GM19193 (cell line): ENCODE data around the gene GDPD4.

ENCODE experiments used
- POLR2A ChIP-seq: IDR thresholded peaks from 4 replicates; pipeline ENCODE4 v1.6.1; 2011; ENCODE audit not compliant: insufficient read depth, insufficient read length; ENCODE audit errors: extremely low read depth

The GDPD4 gene

GRCh38 chr11:77205467-77206263, 95.8 kb downstream of the GDPD4 start:
- TF ChIP-seq POLR2A: no peak

- TF ChIP-seq POLR2A: no peak
Observed at GRCh38 chr11:77204754-77205466, 96.6 kb downstream of the GDPD4 start.

GRCh38 chr11:77203901-77204753, 97.4 kb downstream of the GDPD4 start:
- no peak for TF ChIP-seq POLR2A

GRCh38 chr11:77202941-77203900, 98.3 kb downstream of the GDPD4 start:
- TF ChIP-seq POLR2A: no peak

GRCh38 chr11:77201991-77202841, 99.3 kb downstream of the GDPD4 start:
- TF ChIP-seq POLR2A: no peak

DNA sequence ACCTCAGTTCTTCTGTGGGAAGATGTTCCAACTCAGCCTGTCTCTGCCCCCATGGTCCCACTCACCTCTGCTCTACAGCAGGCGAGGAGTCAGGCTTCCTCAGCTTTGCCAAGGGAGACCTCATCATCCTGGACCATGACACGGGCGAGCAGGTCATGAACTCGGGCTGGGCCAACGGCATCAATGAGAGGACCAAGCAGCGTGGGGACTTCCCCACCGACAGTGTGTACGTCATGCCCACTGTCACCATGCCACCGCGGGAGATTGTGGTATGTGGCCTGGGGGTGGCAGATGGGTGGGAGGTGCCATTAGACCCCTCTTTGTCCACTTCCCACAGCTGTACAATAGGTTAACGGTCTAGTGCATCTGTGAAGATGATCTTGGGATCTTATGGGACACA, 100.1 kb downstream of the GDPD4 start:
- no peak for TF ChIP-seq POLR2A

DNA sequence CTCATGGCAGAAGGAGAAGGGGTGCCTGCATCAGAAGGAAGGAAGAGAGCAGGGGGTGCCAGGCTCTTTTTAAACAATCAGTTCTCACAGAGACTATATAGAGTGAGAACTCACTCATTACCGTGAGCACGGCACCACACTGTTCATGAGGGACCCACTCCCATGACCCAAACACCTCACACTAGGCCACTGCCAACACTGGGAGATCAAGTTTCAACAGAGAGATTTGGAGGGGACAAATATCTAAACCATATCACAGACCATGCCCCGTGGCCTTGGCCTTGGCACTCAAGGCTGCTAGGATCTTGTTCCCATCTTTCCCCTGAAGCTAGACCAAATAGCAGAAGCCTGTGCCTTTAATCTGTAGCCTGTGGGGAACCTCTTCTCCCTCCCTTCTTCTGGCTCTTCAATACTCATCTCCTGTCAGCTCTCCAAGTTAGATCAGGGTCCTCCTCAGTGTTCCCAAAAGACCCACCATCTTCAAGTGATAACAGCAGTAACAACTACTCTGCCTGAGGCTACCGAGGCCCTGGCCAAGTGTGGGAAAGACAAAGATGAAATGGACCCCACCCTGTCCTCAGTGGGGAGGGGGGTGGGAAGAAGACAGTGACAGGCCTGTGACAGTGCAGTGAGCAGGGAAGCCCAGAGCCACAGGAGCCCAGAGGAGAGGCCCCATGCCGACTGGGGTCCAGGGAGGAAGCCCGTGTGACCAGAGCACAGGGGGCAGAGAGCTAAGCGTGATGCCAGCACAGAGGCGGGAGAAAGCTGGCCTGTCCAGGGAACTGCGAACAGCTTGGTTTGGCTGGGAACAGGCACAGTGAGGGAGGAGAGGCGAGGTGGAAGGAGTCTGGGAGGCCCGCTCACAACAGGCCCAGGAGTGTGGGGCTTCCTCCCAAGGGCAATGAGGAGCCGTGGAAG, 100.9 kb downstream of the GDPD4 start:
- no peak for TF ChIP-seq POLR2A

DNA sequence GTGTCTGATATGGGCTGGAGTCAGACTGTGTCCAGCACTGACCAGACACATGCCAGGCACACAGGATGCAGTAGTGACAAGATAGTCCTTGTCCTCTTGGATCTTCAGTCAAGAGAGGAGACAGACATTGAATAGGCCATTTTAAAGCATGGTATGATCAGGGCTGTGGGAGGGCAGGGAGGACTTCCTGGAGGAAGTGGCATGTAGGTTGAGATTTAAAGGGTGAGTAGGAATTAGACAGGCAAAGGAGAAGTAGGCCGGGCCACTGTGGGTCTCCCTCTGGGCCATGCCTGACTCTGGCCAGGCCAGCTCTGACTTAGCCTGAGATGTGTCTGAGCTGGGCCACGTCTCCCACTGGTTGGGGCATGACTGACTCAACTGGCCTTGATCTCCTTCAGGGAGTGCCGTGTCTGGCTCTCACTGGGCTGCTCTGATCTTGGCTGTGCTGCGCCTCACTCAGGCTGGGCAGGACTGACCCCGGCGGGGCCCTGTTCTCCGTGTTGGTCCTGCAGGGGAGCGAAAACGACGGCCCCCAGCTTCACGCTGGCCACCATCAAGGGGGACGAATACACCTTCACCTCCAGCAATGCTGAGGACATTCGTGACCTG, 102.2 kb downstream of the GDPD4 start:
- TF ChIP-seq POLR2A: no peak

DNA sequence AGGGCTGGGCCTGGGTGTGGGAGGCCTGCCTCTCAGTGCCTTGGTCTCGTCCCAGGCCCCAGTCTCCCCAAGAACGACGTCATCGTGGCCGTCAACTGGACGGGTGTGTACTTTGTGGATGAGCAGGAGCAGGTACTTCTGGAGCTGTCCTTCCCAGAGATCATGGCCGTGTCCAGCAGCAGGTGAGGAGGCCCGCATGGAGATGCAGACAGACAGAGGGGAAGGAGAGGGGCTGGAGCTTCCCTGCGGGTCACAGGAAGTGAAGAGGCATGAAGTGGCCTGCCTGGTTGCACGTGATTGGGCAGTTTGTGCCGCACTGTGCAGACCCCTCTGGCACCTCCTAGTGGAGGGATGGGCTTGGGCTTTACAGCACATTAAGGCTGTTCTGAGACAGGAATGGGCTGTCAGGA, 103.0 kb downstream of the GDPD4 start:
- TF ChIP-seq POLR2A: no peak

DNA sequence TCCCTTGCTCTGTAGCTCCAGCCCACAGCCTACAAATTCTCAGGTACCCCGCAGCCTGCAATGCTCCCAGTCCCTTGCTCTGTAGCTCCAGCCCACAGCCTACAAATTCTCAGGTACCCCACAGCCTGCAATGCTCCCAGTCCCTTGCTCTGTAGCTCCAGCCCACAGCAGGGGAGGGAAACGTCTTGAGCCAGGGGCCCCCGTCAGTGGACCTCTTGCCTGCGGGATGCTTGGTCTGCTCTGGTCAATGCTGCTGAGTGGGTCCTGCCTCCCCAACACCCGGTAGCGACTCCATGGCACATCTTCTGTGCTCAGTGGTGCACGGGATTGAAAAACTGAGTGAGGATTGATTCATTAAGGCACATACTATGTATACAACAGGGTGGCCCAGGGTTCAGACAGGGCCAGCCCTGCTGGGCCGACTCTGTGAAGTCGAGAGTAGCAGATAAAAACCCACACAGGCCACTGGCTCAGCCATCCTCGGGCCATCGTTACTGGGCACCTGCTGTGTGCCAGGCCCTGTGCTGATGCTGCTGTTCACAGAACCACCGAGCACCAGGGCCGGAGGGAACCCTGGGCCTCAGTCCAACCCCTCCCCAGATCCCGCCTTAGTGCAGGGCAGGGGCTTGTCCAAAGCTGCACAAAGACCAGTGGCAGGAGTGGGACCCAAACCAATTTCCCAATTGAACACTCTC, 103.7 kb downstream of the GDPD4 start:
- TF ChIP-seq POLR2A: no peak

DNA sequence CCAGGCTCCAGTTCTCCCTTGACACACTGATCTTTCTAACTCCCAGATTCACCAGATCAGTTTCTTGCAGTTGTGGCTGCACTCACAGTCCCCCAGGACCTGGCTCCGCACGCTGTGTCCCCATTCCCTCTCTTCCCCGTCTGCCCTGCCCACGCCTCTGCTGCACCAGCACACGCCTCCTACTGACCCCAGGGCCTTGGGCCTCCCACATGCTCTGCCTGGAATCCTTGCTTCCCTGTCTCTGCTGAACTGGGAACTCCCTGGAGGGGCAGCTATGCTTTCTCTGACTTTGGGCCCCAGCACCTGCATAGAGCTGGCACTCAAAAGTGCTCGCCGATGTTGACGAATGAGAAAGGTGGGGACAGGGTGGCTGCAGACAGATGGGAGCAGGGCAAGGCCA, 104.5 kb downstream of the GDPD4 start:
- no peak for TF ChIP-seq POLR2A
